Lower lobe of right lung (tissue), 2 donors: Measurements from ENCODE around the gene MIPEP. TPM values are rescaled to one million over a fixed set of nuclear protein-coding genes. Genes with fewer than 3 reads are reported as not detected.

ENCODE experiments used
- ATAC-seq, 2 donors: fragments of 200-7000 bp; cut with Tn5 transposase; one replicate each; pipeline ENCODE4 v1.9.1; 2020 to 2022; ENCODE audit warnings: mild to moderate bottlenecking in 2 of 2, moderate library complexity in 2 of 2
- DNase-seq: peaks from one replicate; pipeline ENCODE4 v3.0.0-alpha.2; 2020
- H3K27ac ChIP-seq: fragments of 200-600 bp; one replicate; pipeline ENCODE4 v1.8.0; 2022
- H3K27me3 ChIP-seq: fragments of 200-600 bp; one replicate; pipeline ENCODE4 v1.8.0; 2022; ENCODE audit warnings: low read depth
- H3K36me3 ChIP-seq: fragments of 200-600 bp; one replicate; pipeline ENCODE4 v1.8.0; 2022; ENCODE audit warnings: mild to moderate bottlenecking
- H3K4me1 ChIP-seq: fragments of 200-600 bp; one replicate; pipeline ENCODE4 v1.8.0; 2022
- H3K4me3 ChIP-seq: fragments of 200-600 bp; one replicate; pipeline ENCODE4 v1.8.0; 2022; ENCODE audit warnings: mild to moderate bottlenecking
- H3K9me3 ChIP-seq: fragments of 200-600 bp; one replicate; pipeline ENCODE4 v1.8.0; 2022
- CTCF ChIP-seq: fragments of 200-600 bp; IDR thresholded peaks from one replicate; pipeline ENCODE4 v1.8.0; 2022; ENCODE audit warnings: antibody characterized with exemption, mild to moderate bottlenecking
- intact Hi-C: fragments of 100-400 bp; cut with DNase I; formaldehyde crosslinking; loops from one replicate; pipeline ENCODE4 v1.11.0; 2022
- total RNA-seq: library from RNA; stranded (reverse); fragmentation: NEBNext Ultra II Directional; extraction: Animal tissue kit (Norgen Biotek cat#: 25700); gene quantifications from one replicate; pipeline ENCODE4 v1.2.1, GENCODE V29; 2021
- donor health status: DM: no; HTN: yes; CAD: no; lungs with severe emphysema.

Gene MIPEP
- total RNA-seq, 1 donor from 2014 or later, result 18.4 TPM

- intact Hi-C loops, result no loop called here
- H3K4me1 ChIP-seq, result peaks cover under 1% of the 10 kb centered on the region
- H3K36me3 ChIP-seq, result no peaks in the 10 kb centered on the region
- no peak overlapping the region for H3K27ac ChIP-seq
- TF ChIP-seq CTCF, result no peak
- DNase-seq (no peak), ATAC-seq (peak in 1 of 2 donors; percentile 37)
- H3K4me3 ChIP-seq, result no peak overlapping the region
- H3K9me3 ChIP-seq, result no peaks in the 10 kb centered on the region
- H3K27me3 ChIP-seq, result no peaks in the 10 kb centered on the region
These were observed 117.6 kb downstream of the MIPEP start for GRCh38 chr13:23771552-23771951.

GRCh38 chr13:23770973-23771372 is 118.2 kb downstream of the MIPEP start:
- no peak overlapping the region for H3K27ac ChIP-seq
- no peaks in the 10 kb centered on the region for H3K27me3 ChIP-seq
- TF ChIP-seq CTCF, result no peak
- ATAC-seq, result no peak
- no peaks in the 10 kb centered on the region for H3K9me3 ChIP-seq
- intact Hi-C loops, result no loop called here
- H3K4me3 ChIP-seq, result no peak overlapping the region
- no peaks in the 10 kb centered on the region for H3K4me1 ChIP-seq
- DNase-seq, result no peak
- no peaks in the 10 kb centered on the region for H3K36me3 ChIP-seq

GRCh38 chr13:23770428-23770827 is 118.8 kb downstream of the MIPEP start:
- DNase-seq, result no peak
- TF ChIP-seq CTCF, result no peak

GRCh38 chr13:23769401-23769800 is 119.8 kb downstream of the MIPEP start:
- no peaks in the 10 kb centered on the region for H3K27me3 ChIP-seq
- DNase-seq (no peak), ATAC-seq (no peak)
- no peak for TF ChIP-seq CTCF
- H3K27ac ChIP-seq, result no peak overlapping the region
- intact Hi-C loops, result no loop called here
- no peaks in the 10 kb centered on the region for H3K4me1 ChIP-seq
- H3K9me3 ChIP-seq, result no peaks in the 10 kb centered on the region
- H3K4me3 ChIP-seq, result no peak overlapping the region
- H3K36me3 ChIP-seq, result no peaks in the 10 kb centered on the region

More at GRCh38 chr13:23770428-23770827, 118.8 kb downstream of the MIPEP start:
- Histone ChIP-seq H3K36me3 (no peaks in the 10 kb centered on the region), H3K4me1 (no peaks in the 10 kb centered on the region), H3K27me3 (no peaks in the 10 kb centered on the region), H3K27ac (no peak overlapping the region), H3K9me3 (no peaks in the 10 kb centered on the region), H3K4me3 (no peak overlapping the region)
- no peak for ATAC-seq
- intact Hi-C loops, result no loop called here

GRCh38 chr13:23767838-23768237 is 121.4 kb downstream of the MIPEP start:
- Histone ChIP-seq H3K4me3 (no peak overlapping the region), H3K9me3 (no peaks in the 10 kb centered on the region), H3K36me3 (no peaks in the 10 kb centered on the region), H3K27me3 (no peaks in the 10 kb centered on the region), H3K27ac (no peak overlapping the region), H3K4me1 (no peaks in the 10 kb centered on the region)
- intact Hi-C loops, result no loop called here
- DNase-seq (no peak), ATAC-seq (no peak)
- TF ChIP-seq CTCF, result no peak

GRCh38 chr13:23766939-23767338 is 122.3 kb downstream of the MIPEP start:
- no peaks in the 10 kb centered on the region for H3K4me1 ChIP-seq
- H3K9me3 ChIP-seq, result no peaks in the 10 kb centered on the region
- no peak overlapping the region for H3K4me3 ChIP-seq
- ATAC-seq (no peak), DNase-seq (no peak)
- H3K27me3 ChIP-seq, result no peaks in the 10 kb centered on the region
- TF ChIP-seq CTCF, result no peak
- H3K36me3 ChIP-seq, result no peaks in the 10 kb centered on the region
- intact Hi-C loops, result no loop called here
- no peak overlapping the region for H3K27ac ChIP-seq
